ENCODE data around the gene TMEM63A. TPM values are rescaled to one million over a fixed set of nuclear protein-coding genes. Genes with fewer than 3 reads are reported as not detected.

Gene TMEM63A
- total RNA-seq, 3 donors from 2014 or later (not counting 1 experiment from before 2014, with no cell fraction given): 101 to 166 (median 113) TPM

DNA sequence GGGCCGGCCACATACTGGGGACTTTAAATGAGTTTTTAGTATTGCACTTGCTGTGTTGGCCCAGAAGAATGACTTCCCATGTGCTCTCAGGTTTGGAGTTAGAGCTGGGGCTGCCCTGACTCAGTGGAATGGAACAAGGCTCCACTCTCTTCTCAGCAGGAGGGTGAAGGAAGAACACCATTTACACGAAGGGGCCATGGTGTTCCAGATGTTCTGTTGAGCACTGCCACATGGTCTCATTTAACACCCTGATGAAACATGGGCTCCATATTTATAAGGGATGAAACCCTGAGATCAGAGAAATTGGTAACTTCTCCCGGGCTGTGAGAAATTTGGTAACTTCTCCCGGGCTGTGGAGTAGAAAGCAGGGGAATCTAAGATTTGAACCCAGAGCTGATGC, 36.1 kb upstream of the TMEM63A start:
- H3K4me1 Mint-ChIP-seq: peaks cover 32 to 43% of the 10 kb centered on the region in 2 donors
- intact Hi-C loops (cut with micrococcal nuclease): no loop called here

DNA sequence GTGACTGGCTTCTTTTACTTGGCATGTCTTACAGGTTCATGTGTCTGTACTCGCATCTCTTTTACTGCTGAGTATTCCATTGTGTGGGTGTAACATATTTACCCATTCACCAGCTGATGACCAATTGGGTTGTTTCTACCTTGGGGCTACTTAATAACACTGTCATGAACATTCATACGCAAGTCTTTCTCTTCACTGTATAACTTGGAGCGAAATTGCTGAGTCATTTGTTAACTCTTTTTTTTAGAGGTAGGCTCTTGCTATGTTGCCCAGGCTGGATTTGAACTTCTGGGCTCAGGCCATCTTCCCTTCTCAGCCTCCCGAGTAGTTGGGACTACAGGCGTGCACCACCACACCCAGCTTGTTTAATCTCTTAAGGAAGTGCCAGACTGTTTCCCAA, 35.4 kb upstream of the TMEM63A start:
- Histone ChIP-seq H3K4me3 (ENCODE audit: low read length) (no peak overlapping the region), H3K27ac (ENCODE audit: low read length) (no peak overlapping the region), H3K9me3 (ENCODE audit: control insufficient read depth, insufficient read depth, low read length) (no peaks in the 10 kb centered on the region), H3K27me3 (ENCODE audit: control insufficient read depth, insufficient read depth, low read length) (no peaks in the 10 kb centered on the region), H3K4me1 (ENCODE audit: control insufficient read depth, insufficient read depth, low read length) (peaks cover 15% of the 10 kb centered on the region), H3K36me3 (ENCODE audit: control insufficient read depth, insufficient read depth, low read length) (peaks cover 49% of the 10 kb centered on the region)
- 87% methylated on average over 4 of the region's 5 CpGs for WGBS (ENCODE audit: insufficient coverage)
- TF ChIP-seq, protein P1, sequence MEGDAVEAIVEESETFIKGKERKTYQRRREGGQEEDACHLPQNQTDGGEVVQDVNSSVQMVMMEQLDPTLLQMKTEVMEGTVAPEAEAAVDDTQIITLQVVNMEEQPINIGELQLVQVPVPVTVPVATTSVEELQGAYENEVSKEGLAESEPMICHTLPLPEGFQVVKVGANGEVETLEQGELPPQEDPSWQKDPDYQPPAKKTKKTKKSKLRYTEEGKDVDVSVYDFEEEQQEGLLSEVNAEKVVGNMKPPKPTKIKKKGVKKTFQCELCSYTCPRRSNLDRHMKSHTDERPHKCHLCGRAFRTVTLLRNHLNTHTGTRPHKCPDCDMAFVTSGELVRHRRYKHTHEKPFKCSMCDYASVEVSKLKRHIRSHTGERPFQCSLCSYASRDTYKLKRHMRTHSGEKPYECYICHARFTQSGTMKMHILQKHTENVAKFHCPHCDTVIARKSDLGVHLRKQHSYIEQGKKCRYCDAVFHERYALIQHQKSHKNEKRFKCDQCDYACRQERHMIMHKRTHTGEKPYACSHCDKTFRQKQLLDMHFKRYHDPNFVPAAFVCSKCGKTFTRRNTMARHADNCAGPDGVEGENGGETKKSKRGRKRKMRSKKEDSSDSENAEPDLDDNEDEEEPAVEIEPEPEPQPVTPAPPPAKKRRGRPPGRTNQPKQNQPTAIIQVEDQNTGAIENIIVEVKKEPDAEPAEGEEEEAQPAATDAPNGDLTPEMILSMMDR (IDR thresholded peaks at IDR 0.05): no peak
- Mint-ChIP-seq H3K9me3 (no peaks in the 10 kb centered on the region), H3K4me3 (no peak overlapping the region), H3K27me3 (ENCODE audit: low read depth in 2 of 2) (no peaks in the 10 kb centered on the region), H3K36me3 (no peaks in the 10 kb centered on the region), H3K27ac (no peak overlapping the region), H3K4me1 (peaks cover 28 to 37% of the 10 kb centered on the region in 2 donors)
- intact Hi-C loops (cut with micrococcal nuclease): no loop called here
- ATAC-seq (no peak), DNase-seq (no peak)

More for the DNA sequence above, 36.1 kb upstream of the TMEM63A start:
- Histone ChIP-seq H3K27ac (ENCODE audit: low read length) (no peak overlapping the region), H3K27me3 (ENCODE audit: control insufficient read depth, insufficient read depth, low read length) (no peaks in the 10 kb centered on the region), H3K9me3 (ENCODE audit: control insufficient read depth, insufficient read depth, low read length) (no peaks in the 10 kb centered on the region), H3K36me3 (ENCODE audit: control insufficient read depth, insufficient read depth, low read length) (peaks cover 49% of the 10 kb centered on the region), H3K4me1 (ENCODE audit: control insufficient read depth, insufficient read depth, low read length) (peaks cover 22% of the 10 kb centered on the region), H3K4me3 (ENCODE audit: low read length) (no peak overlapping the region)
- ATAC-seq: no peak
- H3K27me3 Mint-ChIP-seq (ENCODE audit: low read depth in 2 of 2): no peaks in the 10 kb centered on the region
- TF ChIP-seq, protein P1 (IDR thresholded peaks at IDR 0.05): no peak
- no peak for DNase-seq
- H3K4me3 Mint-ChIP-seq: no peak overlapping the region
- H3K36me3 Mint-ChIP-seq: no peaks in the 10 kb centered on the region
- no peaks in the 10 kb centered on the region for H3K9me3 Mint-ChIP-seq
- 94% methylated on average over 4 of the region's 4 CpGs for WGBS (ENCODE audit: insufficient coverage)
- no peak overlapping the region for H3K27ac Mint-ChIP-seq

DNA sequence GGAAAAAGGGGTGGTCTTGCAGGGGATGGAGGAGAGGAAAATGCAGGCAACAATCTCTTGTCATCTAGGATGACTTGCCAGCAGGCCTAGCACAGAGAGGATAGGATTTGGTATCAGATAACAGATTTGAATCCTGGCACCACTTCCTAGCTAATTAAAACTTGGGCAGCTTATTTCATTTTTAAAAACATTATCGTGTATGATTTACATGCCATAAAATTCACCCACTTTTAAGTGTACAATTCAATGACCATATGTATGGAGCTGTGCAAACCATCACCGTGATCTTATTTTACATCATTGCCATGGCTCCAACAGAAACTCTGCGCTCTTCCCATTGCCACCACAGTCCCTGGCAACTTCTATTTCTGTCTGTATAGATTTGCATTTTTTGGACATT, 34.9 kb upstream of the TMEM63A start:
- no peak for ATAC-seq
- no peak overlapping the region for H3K4me3 ChIP-seq (ENCODE audit: low read length)
- Mint-ChIP-seq H3K36me3 (no peaks in the 10 kb centered on the region), H3K9me3 (no peaks in the 10 kb centered on the region), H3K4me1 (peaks cover 28 to 33% of the 10 kb centered on the region in 2 donors), H3K27ac (no peak overlapping the region), H3K27me3 (ENCODE audit: low read depth in 2 of 2) (no peaks in the 10 kb centered on the region), H3K4me3 (no peak overlapping the region)
- H3K27me3 ChIP-seq (ENCODE audit: control insufficient read depth, insufficient read depth, low read length): no peaks in the 10 kb centered on the region
- H3K36me3 ChIP-seq (ENCODE audit: control insufficient read depth, insufficient read depth, low read length): peaks cover 45% of the 10 kb centered on the region
- no peaks in the 10 kb centered on the region for H3K9me3 ChIP-seq (ENCODE audit: control insufficient read depth, insufficient read depth, low read length)
- WGBS (ENCODE audit: insufficient coverage): 93% methylated on average over 2 of the region's 3 CpGs
- peaks cover 10% of the 10 kb centered on the region for H3K4me1 ChIP-seq (ENCODE audit: control insufficient read depth, insufficient read depth, low read length)
- intact Hi-C loops (cut with micrococcal nuclease): no loop called here
- TF ChIP-seq, protein P1 (IDR thresholded peaks at IDR 0.05): no peak
- H3K27ac ChIP-seq (ENCODE audit: low read length): no peak overlapping the region
- DNase-seq: no peak

DNA sequence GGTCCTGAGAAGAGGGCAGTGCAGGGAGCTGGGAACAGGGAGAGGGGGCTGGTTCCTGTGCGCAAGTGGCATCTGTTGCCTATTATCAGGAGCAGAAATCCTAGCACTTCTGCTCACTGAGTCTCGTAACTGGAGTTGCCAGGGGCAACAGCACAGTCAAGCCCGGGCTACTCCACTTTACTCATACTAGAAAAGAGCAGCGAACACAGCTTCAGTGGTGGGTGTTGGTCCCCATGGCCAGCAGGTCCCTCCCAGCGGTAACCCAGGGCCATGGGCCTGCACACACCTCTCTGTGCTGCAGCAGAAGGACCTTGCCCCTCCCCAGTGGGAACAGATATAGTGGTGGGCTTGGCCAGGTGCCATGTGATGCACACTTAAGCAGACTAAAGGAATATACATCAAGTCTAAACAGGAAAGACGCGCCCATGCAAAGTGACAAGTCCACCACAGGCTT, 33.4 kb upstream of the TMEM63A start:
- ATAC-seq (peak in 1 of 3 donors; percentile 22), DNase-seq (no peak)
- Mint-ChIP-seq H3K27me3 (ENCODE audit: low read depth in 2 of 2) (no peaks in the 10 kb centered on the region), H3K9me3 (no peaks in the 10 kb centered on the region), H3K4me3 (peak overlapping the region; percentile 28), H3K36me3 (no peaks in the 10 kb centered on the region), H3K27ac (peak overlapping the region in 1 of 2 donors; percentile 61), H3K4me1 (peaks cover 32 to 39% of the 10 kb centered on the region in 2 donors)
- TF ChIP-seq, protein P1 (IDR thresholded peaks at IDR 0.05): no peak
- peaks cover 30% of the 10 kb centered on the region for H3K36me3 ChIP-seq (ENCODE audit: control insufficient read depth, insufficient read depth, low read length)
- WGBS (ENCODE audit: insufficient coverage): 90% methylated on average over 7 of the region's 7 CpGs
- intact Hi-C loops (cut with micrococcal nuclease): no loop called here
- H3K9me3 ChIP-seq (ENCODE audit: control insufficient read depth, insufficient read depth, low read length): no peaks in the 10 kb centered on the region
- H3K4me1 ChIP-seq (ENCODE audit: control insufficient read depth, insufficient read depth, low read length): peaks cover 23% of the 10 kb centered on the region
- no peak overlapping the region for H3K27ac ChIP-seq (ENCODE audit: low read length)
- no peaks in the 10 kb centered on the region for H3K27me3 ChIP-seq (ENCODE audit: control insufficient read depth, insufficient read depth, low read length)
- H3K4me3 ChIP-seq (ENCODE audit: low read length): no peak overlapping the region

All from natural killer cell (primary cell).